ENCODE results near the gene PRRC1.

- no peak for TF ChIP-seq CTCF (IDR thresholded peaks at IDR 0.05)
- TF ChIP-seq POLR2A (IDR thresholded peaks at IDR 0.05): no peak
Measured at GRCh38 chr5:127577458-127577857, 60.0 kb downstream of the PRRC1 start.

All from heart left ventricle (tissue), 13 donors.